Mesodermal cell (in vitro differentiated cells): ENCODE data around the gene PIP5KL1.

Source experiments
- H3K27ac ChIP-seq: 2 replicates; pipeline ENCODE4 v1.7.0; 2013; ENCODE audit warnings: mild to moderate bottlenecking, low read depth, low read length, moderate library complexity; ENCODE audit not compliant: severe bottlenecking
- H3K36me3 ChIP-seq: 2 replicates; pipeline ENCODE4 v1.7.1; 2013; ENCODE audit warnings: mild to moderate bottlenecking, low read length, moderate library complexity; ENCODE audit not compliant: control insufficient read depth, insufficient read depth
- H3K4me1 ChIP-seq: one replicate; pipeline ENCODE4 v1.7.1; 2013; ENCODE audit warnings: mild to moderate bottlenecking, low read length; ENCODE audit not compliant: insufficient read depth, control insufficient read depth, poor library complexity, severe bottlenecking
- H3K4me3 ChIP-seq: 2 replicates; pipeline ENCODE4 v1.7.0; 2013; ENCODE audit warnings: low read length, control low read depth, mild to moderate bottlenecking; ENCODE audit not compliant: insufficient read depth, poor library complexity, severe bottlenecking; ENCODE audit errors: extremely low read depth
- H3K9me3 ChIP-seq: 2 replicates; pipeline ENCODE4 v1.7.1; 2013; ENCODE audit warnings: mild to moderate bottlenecking, low read length, moderate library complexity; ENCODE audit not compliant: control insufficient read depth
- WGBS, 2 experiments: methylation state at CpG; one replicate each; pipeline ENCODE4 v1.1.5; 2013; ENCODE audit warnings: missing lambda C conversion rate in 2 of 2; ENCODE audit not compliant: insufficient coverage in 2 of 2; 5-methylcytosine and 5-hydroxymethylcytosine counted together

Gene PIP5KL1

DNA sequence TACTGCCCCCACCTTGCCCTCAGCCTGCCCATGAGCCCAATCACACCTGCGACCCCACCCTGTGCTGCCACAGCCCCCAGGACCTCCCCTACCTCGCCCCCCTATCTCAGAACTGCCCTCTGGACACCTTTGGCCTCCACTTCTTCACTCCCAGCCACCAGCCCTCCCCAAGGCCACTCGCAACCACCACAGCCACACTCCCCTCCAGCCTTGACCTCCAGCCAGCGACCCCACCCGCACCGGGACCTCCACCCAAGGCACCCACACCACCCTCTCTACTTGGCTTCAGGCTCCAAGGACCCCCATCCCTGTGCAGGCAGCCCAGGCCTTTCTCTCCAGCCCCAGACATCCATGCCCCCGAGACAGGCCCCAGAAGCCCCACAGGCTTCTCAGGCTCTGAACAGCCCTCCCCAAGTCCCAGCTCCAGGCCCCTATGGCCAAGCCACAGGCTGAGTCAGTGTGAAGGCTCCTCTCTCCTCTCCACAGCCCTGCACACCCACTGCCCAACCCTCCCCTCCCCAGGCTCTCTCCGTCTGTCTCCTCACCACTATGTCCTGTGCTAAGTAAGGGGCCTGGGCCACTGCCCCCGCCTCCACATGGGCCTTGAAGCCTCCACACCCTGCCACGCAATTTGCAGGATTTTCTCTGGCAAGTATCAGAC lies 55.1 kb downstream of the PIP5KL1 start:
- Histone ChIP-seq H3K36me3 (peaks cover 4% of the 10 kb centered on the region), H3K4me1 (peaks cover 34% of the 10 kb centered on the region), H3K27ac (peak overlapping the region; percentile 10), H3K9me3 (no peaks in the 10 kb centered on the region), H3K4me3 (no peak overlapping the region)
- WGBS, 2 experiments: 90 to 93% methylated on average over 8 to 9 of the region's 10 CpGs

DNA sequence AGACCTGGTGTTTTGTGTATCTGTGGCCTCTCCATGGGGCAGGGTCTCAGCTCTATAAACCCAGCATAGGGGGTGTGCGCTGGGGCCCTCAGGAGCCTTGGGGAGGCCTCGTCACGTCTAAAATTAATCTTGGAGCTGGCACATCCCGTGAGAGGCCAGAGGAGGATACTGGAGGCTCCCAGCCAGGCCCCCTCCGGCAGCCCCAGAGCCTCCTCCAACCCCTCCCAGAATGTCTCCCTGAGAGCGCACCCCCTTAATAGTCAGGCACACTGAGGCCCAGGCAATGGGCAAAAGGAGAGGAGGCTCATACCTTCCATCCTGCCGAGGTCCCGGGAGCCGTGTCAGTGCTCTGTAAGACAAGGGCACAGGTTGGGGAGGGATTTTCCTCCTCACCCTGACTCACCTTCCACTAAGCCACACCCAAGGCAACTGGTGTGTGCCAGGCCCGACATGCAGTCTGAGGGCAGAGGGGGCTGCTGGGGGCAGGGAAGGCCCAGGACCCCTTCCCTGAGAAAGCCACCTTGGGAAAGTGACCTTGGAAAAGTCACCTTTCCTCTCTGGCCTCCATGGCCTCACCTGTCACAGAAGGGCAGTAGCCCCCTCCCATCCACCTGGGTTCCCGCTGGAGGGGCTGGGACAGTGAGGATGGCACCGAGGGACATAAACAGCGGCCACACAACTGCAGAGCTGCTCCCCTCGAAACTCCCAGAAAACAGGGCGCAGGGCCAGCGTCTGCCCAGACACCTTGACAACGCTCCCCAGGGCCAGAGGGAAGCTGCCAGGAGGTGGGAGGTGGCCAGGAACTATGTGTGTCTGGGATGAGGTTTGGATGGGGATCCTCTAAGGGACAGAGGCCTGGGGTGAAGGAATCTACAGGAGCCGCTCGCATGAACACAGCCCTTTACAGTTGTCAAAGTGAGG lies 56.0 kb downstream of the PIP5KL1 start:
- Histone ChIP-seq H3K9me3 (no peaks in the 10 kb centered on the region), H3K36me3 (peaks cover 6% of the 10 kb centered on the region), H3K4me3 (no peak overlapping the region), H3K27ac (no peak overlapping the region), H3K4me1 (peaks cover 34% of the 10 kb centered on the region)
- WGBS, 2 experiments: 90 to 96% methylated on average over 13 of the region's 19 CpGs

DNA sequence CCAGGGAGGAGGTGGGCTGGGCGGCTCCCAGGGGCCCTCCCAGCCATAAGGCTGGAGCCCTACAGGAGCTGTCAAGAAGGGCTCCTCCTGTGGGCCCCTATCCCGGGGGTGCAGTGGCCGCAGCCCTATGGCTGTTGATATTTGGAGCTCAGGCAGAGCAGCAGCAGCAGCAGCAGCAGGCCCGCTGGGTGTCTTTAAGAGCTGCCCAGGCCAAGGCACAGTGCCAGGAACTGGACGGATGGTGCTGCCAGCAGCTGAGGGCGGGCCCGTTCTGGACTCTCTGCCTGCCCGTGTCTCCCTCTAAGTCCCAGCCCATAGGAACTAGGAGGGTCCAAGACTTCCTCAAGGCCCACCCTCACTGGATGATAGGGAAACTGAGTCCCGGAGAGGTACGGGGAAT lies 56.7 kb downstream of the PIP5KL1 start:
- peaks cover 34% of the 10 kb centered on the region for H3K4me1 ChIP-seq

DNA sequence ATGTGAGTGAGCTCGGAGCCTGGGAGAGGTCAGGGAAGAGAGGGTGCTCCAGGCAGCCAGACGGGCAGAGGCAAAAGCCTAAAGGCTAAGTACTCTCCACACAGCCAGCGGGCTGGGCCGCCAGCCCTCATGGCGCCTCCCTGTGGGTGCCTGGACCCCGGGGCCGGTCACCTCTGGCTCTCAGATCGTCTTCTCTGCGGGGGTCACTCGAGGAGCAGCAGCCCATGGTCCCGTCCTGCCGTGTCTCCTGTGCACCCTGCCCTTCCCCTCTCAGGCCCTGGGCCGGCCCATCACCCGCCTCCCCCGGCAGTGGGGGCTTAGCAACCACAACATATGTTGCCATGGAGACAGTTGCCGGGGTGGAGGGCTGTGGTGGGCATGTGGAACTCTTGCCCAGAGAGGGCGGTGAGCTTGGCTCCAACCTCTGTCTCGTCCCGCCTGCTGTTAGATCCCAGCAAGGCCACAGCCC lies 57.3 kb downstream of the PIP5KL1 start:
- Histone ChIP-seq H3K27ac (peak overlapping the region; percentile 49), H3K9me3 (no peaks in the 10 kb centered on the region), H3K4me3 (no peak overlapping the region), H3K4me1 (peaks cover 33% of the 10 kb centered on the region), H3K36me3 (peaks cover 12% of the 10 kb centered on the region)
- 77 to 78% methylated on average over 14 to 16 of the region's 19 CpGs for WGBS, 2 experiments

More for the DNA sequence above, 56.7 kb downstream of the PIP5KL1 start:
- WGBS, 2 experiments: 90 to 91% methylated on average over 9 of the region's 10 CpGs
- Histone ChIP-seq H3K9me3 (no peaks in the 10 kb centered on the region), H3K36me3 (peaks cover 8% of the 10 kb centered on the region), H3K27ac (peak overlapping the region; percentile 49), H3K4me3 (no peak overlapping the region)

DNA sequence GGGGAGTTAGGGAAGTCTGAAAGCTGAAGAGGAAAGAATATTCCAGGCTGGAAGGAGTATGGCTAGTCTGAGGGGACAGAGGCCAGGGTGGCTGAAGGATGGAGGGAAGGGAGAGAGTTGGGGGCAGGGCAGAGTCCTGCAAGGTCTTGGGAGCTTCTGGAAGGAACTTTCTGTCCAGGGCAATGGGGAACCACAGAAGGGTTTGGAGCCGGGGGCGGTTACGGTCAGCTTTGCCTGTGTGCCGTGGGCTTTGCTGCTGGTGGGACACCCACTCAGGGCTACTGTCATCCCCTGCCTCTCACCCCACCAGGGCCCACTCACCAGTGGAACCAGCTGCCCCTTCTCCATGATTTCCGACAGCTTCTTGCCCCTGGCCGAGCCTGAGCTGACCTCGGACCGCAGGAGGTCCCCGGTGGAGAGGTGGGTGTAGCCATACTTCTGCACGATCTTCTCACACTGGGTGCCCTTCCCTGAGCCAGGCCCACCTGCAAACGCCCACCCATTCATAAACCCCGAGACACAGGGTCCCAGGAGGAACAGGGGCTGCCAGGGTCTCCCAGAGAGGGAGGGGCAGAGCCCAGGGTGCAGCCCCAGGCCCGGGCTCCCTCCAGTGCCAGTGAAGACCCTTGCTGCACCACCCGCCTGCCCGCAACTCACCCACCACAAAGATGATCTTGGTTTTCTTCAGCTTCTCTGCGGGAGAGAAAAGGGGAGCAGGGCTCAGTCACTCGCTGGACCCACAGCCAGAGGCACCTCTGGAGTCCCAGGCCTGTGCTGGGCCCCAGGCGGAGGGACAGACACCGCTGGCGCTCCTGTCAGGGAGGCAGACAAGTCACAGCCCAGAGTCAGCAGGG lies 58.0 kb downstream of the PIP5KL1 start:
- Histone ChIP-seq H3K4me1 (peaks cover 28% of the 10 kb centered on the region), H3K9me3 (no peaks in the 10 kb centered on the region), H3K4me3 (no peak overlapping the region), H3K27ac (peak overlapping the region; percentile 49), H3K36me3 (peaks cover 13% of the 10 kb centered on the region)
- 93 to 94% methylated on average over 16 to 17 of the region's 20 CpGs for WGBS, 2 experiments

DNA sequence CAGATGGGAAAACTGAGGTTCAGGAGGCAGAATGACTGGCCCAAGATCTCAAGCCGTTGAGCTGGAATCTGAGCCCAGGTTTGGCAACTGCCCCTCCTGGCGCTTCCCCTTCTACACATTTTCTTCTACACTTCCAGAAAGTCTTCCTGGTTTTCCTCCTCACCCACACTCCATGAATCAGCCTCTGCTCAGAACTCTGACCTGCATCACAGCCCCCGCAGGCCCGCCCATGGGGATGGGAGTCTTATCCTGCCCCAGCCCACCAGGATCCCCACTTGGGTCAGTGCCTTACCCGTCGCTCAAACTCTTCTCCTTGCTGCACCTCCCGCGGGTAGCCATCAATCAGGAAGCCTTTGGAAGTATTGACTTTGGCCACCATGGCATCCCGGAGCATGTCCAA lies 59.0 kb downstream of the PIP5KL1 start:
- 83 to 89% methylated on average over 8 to 9 of the region's 9 CpGs for WGBS, 2 experiments
- H3K36me3 ChIP-seq: peaks cover 17% of the 10 kb centered on the region

DNA sequence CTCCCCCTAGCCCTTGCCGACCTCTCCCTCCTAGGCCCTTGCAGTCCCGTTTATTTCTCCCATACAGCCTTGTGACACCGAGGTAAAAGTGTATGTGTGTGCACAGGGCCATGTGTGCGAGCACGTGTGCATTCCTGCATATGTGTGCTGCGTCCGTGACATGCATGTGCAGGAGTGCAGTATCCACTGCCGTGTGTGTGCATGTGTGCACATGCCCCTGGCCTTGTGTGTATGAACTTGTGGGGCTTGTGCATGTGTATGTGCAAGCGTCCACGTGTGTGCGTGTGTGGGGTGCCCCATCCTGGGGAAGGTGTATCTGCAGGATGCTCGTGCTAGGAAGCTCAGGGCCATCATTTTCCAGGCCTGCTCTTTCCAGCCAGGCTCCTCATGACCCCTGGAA lies 59.7 kb downstream of the PIP5KL1 start:
- Histone ChIP-seq H3K36me3 (peaks cover 17% of the 10 kb centered on the region), H3K4me1 (peaks cover 27% of the 10 kb centered on the region), H3K9me3 (no peaks in the 10 kb centered on the region), H3K4me3 (no peak overlapping the region), H3K27ac (no peak overlapping the region)
- 91 to 93% methylated on average over 12 of the region's 12 CpGs for WGBS, 2 experiments

More for the DNA sequence above, 59.0 kb downstream of the PIP5KL1 start:
- no peak overlapping the region for H3K4me3 ChIP-seq
- peaks cover 28% of the 10 kb centered on the region for H3K4me1 ChIP-seq
- no peaks in the 10 kb centered on the region for H3K9me3 ChIP-seq
- H3K27ac ChIP-seq: no peak overlapping the region
